Natural killer cell treated with Interleukin-12 subunit alpha and Interleukin-12 subunit beta and Interleukin-15 and Interleukin-18, amount 100 ng/mL, for 72 hours (primary cell): ENCODE measurements around the gene CFAP73. TPM values are rescaled to one million over a fixed set of nuclear protein-coding genes. Genes with fewer than 3 reads are reported as not detected.

ENCODE experiments used
- ATAC-seq, 2 donors: fragments of 150-1000 bp; cut with Tn5 transposase in 1 of 2; sonication (Bioruptor Pico), chemical (Tn5 transposase) in 1 of 2; 2 replicates each; pipeline ENCODE4 v1.10.0; 2021
- DNase-seq: peaks from one replicate; pipeline ENCODE4 v3.0.0; 2022; ENCODE audit warnings: low spot score
- H3K27ac Mint-ChIP-seq, 2 donors: 1 replicate in 1 of 2; 2 replicates in 1 of 2; pipeline ENCODE4 v1.8.0; 2022; ENCODE audit warnings: mixed read lengths in 2 of 2, mild to moderate bottlenecking in 1 of 2, moderate library complexity in 1 of 2
- H3K27me3 Mint-ChIP-seq, 2 donors: 1 replicate in 1 of 2; 2 replicates in 1 of 2; pipeline ENCODE4 v1.8.0; 2022; ENCODE audit warnings: mixed read lengths in 2 of 2
- H3K36me3 Mint-ChIP-seq: one replicate; pipeline ENCODE4 v1.8.0; 2022; ENCODE audit warnings: mixed read lengths
- H3K4me1 Mint-ChIP-seq, 2 donors: 1 replicate in 1 of 2; 2 replicates in 1 of 2; pipeline ENCODE4 v1.8.0; 2022; ENCODE audit warnings: low read depth in 2 of 2, mixed read lengths in 2 of 2, mild to moderate bottlenecking in 1 of 2
- H3K4me3 Mint-ChIP-seq: one replicate; pipeline ENCODE4 v1.8.0; 2022; ENCODE audit warnings: mixed read lengths
- H3K9me3 Mint-ChIP-seq: 2 replicates; pipeline ENCODE4 v1.8.0; 2022; ENCODE audit warnings: mixed read lengths
- total RNA-seq, 2 donors: library from RNA; stranded (reverse); gene quantifications; one replicate each; pipeline ENCODE4 v1.2.3, GENCODE V29; 2022

The CFAP73 gene
- total RNA-seq, 2 donors from 2014 or later, result 0.28 TPM; not detected in 1

- Mint-ChIP-seq H3K27me3 (peaks cover 15 to 20% of the 10 kb centered on the region in 2 donors), H3K36me3 (peaks cover 5% of the 10 kb centered on the region), H3K9me3 (no peaks in the 10 kb centered on the region), H3K4me3 (no peak overlapping the region), H3K27ac (no peak overlapping the region), H3K4me1 (peaks cover 13 to 20% of the 10 kb centered on the region in 2 donors)
- ATAC-seq (no peak), DNase-seq (no peak)
These were observed 5.5 kb downstream of the CFAP73 start for GRCh38 chr12:113155060-113155459.

- ATAC-seq, result no peak
- peaks cover 5% of the 10 kb centered on the region for H3K36me3 Mint-ChIP-seq
- no peak for DNase-seq
- H3K4me1 Mint-ChIP-seq, result peaks cover 13 to 17% of the 10 kb centered on the region in 2 donors
- H3K27ac Mint-ChIP-seq, result no peak overlapping the region
- H3K9me3 Mint-ChIP-seq, result no peaks in the 10 kb centered on the region
- H3K27me3 Mint-ChIP-seq, result peaks cover 12 to 17% of the 10 kb centered on the region in 2 donors
- no peak overlapping the region for H3K4me3 Mint-ChIP-seq
These were observed 6.1 kb downstream of the CFAP73 start for GRCh38 chr12:113155646-113156045.

GRCh38 chr12:113157218-113157859, 7.8 kb downstream of the CFAP73 start:
- no peak overlapping the region for H3K27ac Mint-ChIP-seq
- H3K9me3 Mint-ChIP-seq, result no peaks in the 10 kb centered on the region
- H3K4me3 Mint-ChIP-seq, result no peak overlapping the region

DNA sequence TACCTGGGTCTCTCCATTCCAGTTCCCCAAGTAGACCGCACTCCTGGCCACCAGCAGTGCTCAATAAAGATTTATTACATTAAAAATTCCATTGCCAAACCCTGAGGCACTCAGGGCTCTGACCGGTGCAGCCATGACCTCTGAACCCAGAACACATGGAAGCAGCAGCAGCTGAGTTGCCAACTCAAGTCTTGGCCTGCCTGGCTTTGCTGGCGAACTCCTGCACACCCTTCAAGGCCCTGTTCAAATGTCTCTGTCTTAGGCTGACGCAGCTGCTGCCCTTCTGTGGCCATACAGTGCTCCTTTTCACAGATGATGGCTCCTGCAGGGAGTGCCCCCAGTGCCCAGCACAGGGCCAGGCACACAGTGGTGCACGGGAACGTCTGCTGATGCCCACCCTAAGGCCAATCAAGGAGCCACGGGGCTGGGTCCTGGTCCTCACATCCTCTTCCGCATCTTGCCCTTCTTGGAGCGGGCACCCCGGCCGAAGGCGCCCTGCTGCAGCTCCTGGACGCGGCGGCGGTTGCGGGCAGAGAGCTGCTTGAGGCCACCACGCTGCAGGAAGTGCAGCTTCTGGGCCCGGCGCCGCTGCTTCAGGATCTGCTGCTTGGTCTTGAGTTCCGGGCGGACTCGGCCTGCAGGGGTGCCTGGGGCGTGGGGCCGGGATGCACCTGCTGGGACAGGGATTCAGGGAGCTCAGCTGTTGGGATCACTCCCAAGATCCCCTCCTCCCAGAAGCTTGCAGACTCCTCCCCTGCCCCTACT, 9.1 kb downstream of the CFAP73 start:
- Mint-ChIP-seq H3K36me3 (peaks cover 5% of the 10 kb centered on the region), H3K4me1 (peaks cover 0 to 8% of the 10 kb centered on the region in 2 donors), H3K9me3 (no peaks in the 10 kb centered on the region), H3K4me3 (no peak overlapping the region), H3K27ac (no peak overlapping the region), H3K27me3 (peaks cover 0 to 2% of the 10 kb centered on the region in 2 donors)
- no peak for ATAC-seq
- no peak for DNase-seq

More at GRCh38 chr12:113157218-113157859, 7.8 kb downstream of the CFAP73 start:
- DNase-seq (no peak), ATAC-seq (no peak)
- Mint-ChIP-seq H3K36me3 (peaks cover 5% of the 10 kb centered on the region), H3K27me3 (peaks cover 3 to 8% of the 10 kb centered on the region in 2 donors), H3K4me1 (peaks cover 7 to 14% of the 10 kb centered on the region in 2 donors)

DNA sequence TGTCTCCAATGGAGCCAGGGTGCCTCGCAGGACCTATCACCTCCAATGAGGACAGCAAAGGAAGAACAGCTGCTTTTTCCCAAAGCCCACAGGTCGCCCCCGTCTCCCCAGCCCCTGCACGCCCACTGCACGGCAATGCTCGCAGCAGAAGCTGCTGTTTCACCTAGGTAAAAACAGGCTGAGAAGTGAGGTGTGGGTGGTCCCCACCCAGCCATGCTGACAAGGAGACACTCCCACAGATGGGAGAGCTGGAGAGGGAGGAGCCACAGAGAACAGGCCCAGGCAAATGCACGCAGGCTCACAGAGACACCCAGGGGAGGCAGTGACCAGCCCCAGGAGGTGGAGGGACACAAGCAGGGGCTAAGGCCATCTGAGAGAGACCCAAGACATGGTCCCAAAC, 10.4 kb downstream of the CFAP73 start:
- ATAC-seq, result no peak
- H3K4me1 Mint-ChIP-seq, result peaks cover 0 to 8% of the 10 kb centered on the region in 2 donors
- H3K27ac Mint-ChIP-seq, result no peak overlapping the region
- H3K4me3 Mint-ChIP-seq, result no peak overlapping the region
- no peak for DNase-seq
- peaks cover 5% of the 10 kb centered on the region for H3K36me3 Mint-ChIP-seq
- peaks cover 0 to 2% of the 10 kb centered on the region in 2 donors for H3K27me3 Mint-ChIP-seq
- H3K9me3 Mint-ChIP-seq, result no peaks in the 10 kb centered on the region

DNA sequence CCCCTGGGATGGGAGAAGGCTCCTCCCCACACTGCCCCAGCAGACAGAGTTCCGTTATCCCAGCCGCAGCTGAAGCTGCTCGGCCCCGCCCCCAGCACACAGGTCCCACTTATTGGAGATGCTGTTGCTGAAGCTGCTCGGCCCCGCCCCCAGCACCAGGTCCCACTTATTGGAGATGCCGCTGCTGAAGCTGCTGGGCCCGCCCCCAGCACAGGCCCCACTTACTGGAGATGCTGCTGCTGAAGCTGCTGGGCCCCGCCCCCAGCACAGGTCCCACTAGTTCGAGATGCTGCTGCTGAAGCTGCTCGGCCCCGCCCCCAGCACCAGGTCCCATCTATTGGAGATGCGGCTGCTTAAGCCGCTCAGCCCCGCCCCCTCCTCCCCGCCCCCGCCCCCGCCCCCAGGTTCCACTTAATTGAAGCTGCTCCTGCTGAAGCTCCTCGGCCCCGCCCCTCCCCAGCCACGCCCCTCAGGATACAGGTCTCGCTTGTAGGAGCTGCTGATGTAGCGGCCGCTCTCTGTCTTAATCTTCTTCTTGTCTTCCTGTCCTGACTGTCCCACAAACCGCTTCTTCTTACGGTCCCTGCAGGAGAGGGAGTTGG, 12.0 kb downstream of the CFAP73 start:
- ATAC-seq, result no peak
- peaks cover 0 to 7% of the 10 kb centered on the region in 2 donors for H3K4me1 Mint-ChIP-seq

DNA sequence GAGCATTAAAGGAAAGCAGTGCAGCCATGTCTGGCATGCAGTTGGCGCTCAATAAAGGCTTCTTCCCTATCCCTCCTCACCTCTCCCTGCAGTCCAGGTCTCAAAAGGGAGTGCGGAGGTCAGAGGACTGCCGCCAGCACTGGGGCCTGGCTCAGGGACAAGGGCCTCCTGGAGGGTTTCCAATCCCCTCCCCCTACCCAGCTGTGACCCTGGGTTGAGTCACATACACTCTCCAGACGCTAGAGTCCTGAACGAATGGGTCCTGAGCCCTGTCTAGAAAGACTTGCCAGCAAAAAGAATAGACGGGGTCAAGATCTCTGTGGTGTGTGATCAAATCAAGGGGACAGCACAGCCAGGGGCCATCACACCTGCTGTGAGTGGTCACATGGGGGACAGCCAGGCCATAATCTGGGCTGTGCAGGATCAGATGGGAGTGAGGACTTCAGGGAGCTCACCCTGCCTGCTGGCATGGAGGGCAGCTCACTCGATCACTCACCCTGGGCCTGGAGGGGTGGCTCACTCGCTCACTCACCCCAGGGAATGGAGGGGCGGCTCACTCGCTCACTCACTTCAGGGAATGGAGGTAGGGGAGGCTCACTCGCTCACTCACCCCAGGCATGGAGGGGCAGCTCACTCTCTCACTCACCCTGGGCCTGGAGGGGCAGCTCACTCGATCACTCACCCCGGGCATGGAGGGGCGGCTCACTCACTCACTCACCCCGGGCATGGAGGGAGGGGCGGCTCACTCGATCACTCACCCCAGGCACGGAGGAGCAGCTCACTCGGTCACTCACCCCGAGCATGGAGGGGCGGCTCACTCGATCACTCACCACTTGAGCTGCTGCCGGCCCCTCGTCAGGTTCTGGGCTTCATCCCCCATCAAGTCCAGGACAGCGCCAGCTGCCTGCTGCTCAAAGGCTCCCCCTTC, 12.8 kb downstream of the CFAP73 start:
- Mint-ChIP-seq H3K36me3 (peaks cover 5% of the 10 kb centered on the region), H3K27me3 (no peaks in the 10 kb centered on the region), H3K4me3 (no peak overlapping the region), H3K27ac (no peak overlapping the region), H3K4me1 (peaks cover 0 to 2% of the 10 kb centered on the region in 2 donors), H3K9me3 (no peaks in the 10 kb centered on the region)
- ATAC-seq (no peak), DNase-seq (no peak)

More for the DNA sequence above, 12.0 kb downstream of the CFAP73 start:
- no peaks in the 10 kb centered on the region for H3K9me3 Mint-ChIP-seq
- peaks cover 5% of the 10 kb centered on the region for H3K36me3 Mint-ChIP-seq
- DNase-seq, result no peak
- no peak overlapping the region for H3K27ac Mint-ChIP-seq
- no peak overlapping the region for H3K4me3 Mint-ChIP-seq
- H3K27me3 Mint-ChIP-seq, result no peaks in the 10 kb centered on the region

DNA sequence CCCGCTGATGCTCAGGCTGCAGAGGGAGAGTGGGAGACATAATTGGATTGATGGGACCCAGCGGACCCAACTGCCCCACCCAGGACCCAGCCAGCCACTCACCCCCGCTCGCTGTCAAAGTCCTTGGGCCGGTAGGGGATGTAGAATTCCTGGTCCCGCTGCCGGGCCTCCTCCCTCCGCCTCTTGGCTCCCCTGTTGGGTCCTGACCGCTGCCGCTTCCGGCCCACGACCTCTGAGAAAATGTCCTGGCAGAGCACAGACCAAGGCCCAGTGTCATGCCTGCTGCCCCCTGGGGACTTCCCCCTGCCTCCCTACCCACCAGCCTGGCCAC, 13.5 kb downstream of the CFAP73 start:
- ATAC-seq, result no peak
- Mint-ChIP-seq H3K27ac (no peak overlapping the region), H3K27me3 (no peaks in the 10 kb centered on the region), H3K9me3 (no peaks in the 10 kb centered on the region), H3K4me3 (no peak overlapping the region), H3K4me1 (peaks cover 0 to 2% of the 10 kb centered on the region in 2 donors), H3K36me3 (peaks cover 5% of the 10 kb centered on the region)
- no peak for DNase-seq

DNA sequence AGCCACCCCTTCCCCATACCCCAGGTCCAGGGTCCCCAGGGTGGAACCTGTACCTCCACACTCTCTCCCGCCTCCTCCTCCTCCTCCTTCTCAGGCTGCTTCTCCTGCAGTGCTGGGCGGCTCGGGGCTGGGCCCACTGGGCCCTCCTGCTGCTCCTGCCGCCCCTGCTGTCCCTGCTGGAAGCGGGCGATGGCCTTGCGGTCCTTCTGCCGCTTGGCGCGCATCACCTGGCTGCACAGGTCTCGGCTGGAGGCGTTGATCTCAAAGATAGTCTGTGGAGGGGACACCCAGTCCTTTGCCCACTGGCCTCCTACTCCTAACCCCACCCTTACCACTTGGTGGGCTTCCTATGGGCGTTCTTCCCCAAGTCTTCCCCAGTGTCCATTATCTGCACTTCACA, 14.5 kb downstream of the CFAP73 start:
- H3K27me3 Mint-ChIP-seq, result no peaks in the 10 kb centered on the region
- ATAC-seq, result no peak
- H3K9me3 Mint-ChIP-seq, result no peaks in the 10 kb centered on the region
- peaks cover 0 to 2% of the 10 kb centered on the region in 2 donors for H3K4me1 Mint-ChIP-seq
- no peak overlapping the region for H3K27ac Mint-ChIP-seq
- DNase-seq, result no peak
- peaks cover 5% of the 10 kb centered on the region for H3K36me3 Mint-ChIP-seq
- H3K4me3 Mint-ChIP-seq, result no peak overlapping the region

GRCh38 chr12:113165521-113166450, 16.3 kb downstream of the CFAP73 start:
- Mint-ChIP-seq H3K4me1 (peaks cover 0 to 2% of the 10 kb centered on the region in 2 donors), H3K4me3 (no peak overlapping the region), H3K27ac (no peak overlapping the region), H3K36me3 (peaks cover 2% of the 10 kb centered on the region), H3K27me3 (no peaks in the 10 kb centered on the region), H3K9me3 (no peaks in the 10 kb centered on the region)
- no peak for ATAC-seq
- no peak for DNase-seq

DNA sequence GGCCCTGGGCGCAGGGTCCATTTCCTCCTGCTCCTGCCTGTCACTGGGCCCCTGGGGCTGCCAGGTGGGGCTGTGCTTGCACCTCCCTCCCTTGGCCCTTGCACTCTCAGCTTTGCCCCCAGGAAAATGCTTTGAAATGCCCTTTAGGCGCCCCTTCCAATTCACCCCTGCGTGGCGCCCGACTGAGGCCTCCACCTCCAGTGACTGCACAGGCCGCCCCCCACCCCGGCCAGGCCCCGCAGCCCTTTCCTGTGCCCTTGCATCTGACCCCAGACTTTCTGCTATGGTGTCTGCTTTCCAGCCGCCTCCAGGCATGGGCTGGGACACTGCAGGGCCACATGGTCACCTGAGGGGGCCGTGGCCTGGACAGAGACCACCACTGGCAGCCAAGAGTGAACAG, 18.3 kb downstream of the CFAP73 start:
- H3K4me1 Mint-ChIP-seq, result peaks cover 0 to 3% of the 10 kb centered on the region in 2 donors
- peaks cover 16% of the 10 kb centered on the region for H3K36me3 Mint-ChIP-seq
- no peak overlapping the region for H3K4me3 Mint-ChIP-seq
- H3K27ac Mint-ChIP-seq, result no peak overlapping the region
- DNase-seq (no peak), ATAC-seq (no peak)
- H3K9me3 Mint-ChIP-seq, result no peaks in the 10 kb centered on the region
- H3K27me3 Mint-ChIP-seq, result no peaks in the 10 kb centered on the region

DNA sequence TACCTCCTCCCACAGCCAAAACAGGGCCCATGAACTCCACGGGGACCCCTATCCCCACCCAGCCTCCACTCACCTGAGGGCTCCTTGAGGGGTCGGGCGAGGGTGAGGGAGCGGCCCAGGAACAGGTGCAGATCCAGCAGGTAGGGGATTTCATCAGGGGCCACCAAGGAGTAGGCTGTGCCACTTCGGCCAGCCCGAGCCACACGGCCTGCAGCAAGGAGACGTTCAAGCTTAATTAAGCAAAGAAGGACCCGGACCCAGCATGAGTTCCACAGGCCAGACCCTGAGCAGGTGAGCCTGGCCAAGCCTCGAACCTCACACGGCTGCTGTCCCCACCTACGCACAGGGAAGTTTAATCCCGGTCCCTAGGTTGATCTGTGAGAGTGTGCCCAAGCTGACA, 20.2 kb downstream of the CFAP73 start:
- no peak for ATAC-seq
- Mint-ChIP-seq H3K4me3 (no peak overlapping the region), H3K36me3 (peaks cover 16% of the 10 kb centered on the region), H3K9me3 (no peaks in the 10 kb centered on the region), H3K27ac (no peak overlapping the region), H3K4me1 (peaks cover 4 to 5% of the 10 kb centered on the region in 2 donors), H3K27me3 (no peaks in the 10 kb centered on the region)
- no peak for DNase-seq
